ENCODE measurements around the gene SQSTM1. TPM values are rescaled to one million over a fixed set of nuclear protein-coding genes. Genes with fewer than 3 reads are reported as not detected.

Gene SQSTM1
- total RNA-seq, 2 experiments from 2014 or later = 130 to 198 TPM

DNA sequence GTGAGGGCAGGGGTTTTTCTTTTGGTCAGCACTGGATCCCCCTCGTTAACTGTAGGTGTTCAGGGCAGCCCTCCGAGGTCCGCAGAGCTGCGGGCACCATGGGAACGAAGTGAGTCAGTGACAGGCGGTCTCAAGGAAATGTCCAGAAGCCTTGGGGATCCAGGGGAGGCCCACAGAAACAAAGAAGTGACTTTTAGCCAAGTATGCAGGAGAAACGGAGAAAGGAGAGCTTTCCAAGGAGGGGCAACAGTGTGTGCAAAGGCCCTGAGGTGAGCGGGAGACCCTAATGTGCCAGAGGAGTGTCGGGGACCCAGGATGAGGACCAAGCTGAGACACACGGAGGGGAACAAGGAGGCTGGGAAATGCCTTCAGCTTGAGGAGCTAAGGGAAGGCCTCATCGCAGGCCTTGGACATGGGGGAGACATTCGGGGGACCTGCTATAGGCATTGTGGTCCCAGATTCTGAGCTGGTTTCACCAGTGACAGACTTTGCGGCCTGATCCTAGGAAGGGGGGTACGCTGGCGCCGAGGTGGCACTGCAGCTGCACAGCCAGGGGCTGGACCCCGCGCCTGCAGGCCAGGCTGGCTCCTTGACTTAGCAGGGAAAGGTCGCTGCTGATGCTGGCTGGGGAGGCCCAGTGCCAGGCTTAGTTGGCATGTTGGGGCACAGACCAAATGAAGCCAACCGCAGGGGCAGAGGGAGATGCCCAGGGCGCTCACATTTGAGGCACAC is 23.7 kb upstream of the SQSTM1 start:
- ATAC-seq (no peak), DNase-seq (no peak)
- H3K27me3 Mint-ChIP-seq = no peaks in the 10 kb centered on the region
- H3K4me3 Mint-ChIP-seq = peak overlapping the region; percentile 33
- H3K9me3 Mint-ChIP-seq (ENCODE audit: low read depth) = no peaks in the 10 kb centered on the region
- H3K36me3 Mint-ChIP-seq = peaks cover 10% of the 10 kb centered on the region
- CTCF ChIA-PET = interaction anchor here (1.3 to 5.1 kb wide), 4 partner anchors 9 to 34 kb away, joined by 5 to 49 read pairs (median 10); partner anchors contain the start of gene SQSTM1
- H3K27ac Mint-ChIP-seq = peak overlapping the region; percentile 31
- peaks cover 37% of the 10 kb centered on the region for H3K4me1 Mint-ChIP-seq

DNA sequence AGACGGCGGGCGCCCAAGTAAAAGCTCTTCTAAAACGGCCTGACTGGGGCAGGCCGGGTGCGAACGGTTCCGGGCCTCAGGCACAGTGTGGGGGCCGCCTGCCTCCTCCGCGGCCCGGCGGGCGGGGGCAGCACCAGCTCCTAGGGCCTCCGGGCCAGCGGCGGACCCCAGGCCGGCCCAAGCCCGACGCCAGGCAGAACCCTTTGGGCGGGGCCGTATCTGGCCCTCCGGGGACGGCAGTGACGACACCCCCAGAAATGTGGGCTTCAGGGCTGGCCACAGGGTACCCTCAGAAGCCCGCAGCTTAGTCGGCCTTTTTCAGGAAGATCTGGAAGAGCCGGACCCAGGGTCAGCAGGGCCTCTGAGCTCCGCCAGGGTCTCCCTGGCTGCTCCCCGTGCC is 23.0 kb upstream of the SQSTM1 start:
- Mint-ChIP-seq H3K27me3 (no peaks in the 10 kb centered on the region), H3K36me3 (peaks cover 10% of the 10 kb centered on the region), H3K27ac (no peak overlapping the region), H3K4me1 (peaks cover 38% of the 10 kb centered on the region), H3K9me3 (ENCODE audit: low read depth) (no peaks in the 10 kb centered on the region), H3K4me3 (no peak overlapping the region)
- DNase-seq = no peak
- CTCF ChIA-PET = interaction anchor here (2.5 to 5.1 kb wide), 3 partner anchors 8 to 35 kb away, joined by 9 to 49 read pairs (median 12); partner anchors contain the start of gene SQSTM1
- no peak for ATAC-seq

DNA sequence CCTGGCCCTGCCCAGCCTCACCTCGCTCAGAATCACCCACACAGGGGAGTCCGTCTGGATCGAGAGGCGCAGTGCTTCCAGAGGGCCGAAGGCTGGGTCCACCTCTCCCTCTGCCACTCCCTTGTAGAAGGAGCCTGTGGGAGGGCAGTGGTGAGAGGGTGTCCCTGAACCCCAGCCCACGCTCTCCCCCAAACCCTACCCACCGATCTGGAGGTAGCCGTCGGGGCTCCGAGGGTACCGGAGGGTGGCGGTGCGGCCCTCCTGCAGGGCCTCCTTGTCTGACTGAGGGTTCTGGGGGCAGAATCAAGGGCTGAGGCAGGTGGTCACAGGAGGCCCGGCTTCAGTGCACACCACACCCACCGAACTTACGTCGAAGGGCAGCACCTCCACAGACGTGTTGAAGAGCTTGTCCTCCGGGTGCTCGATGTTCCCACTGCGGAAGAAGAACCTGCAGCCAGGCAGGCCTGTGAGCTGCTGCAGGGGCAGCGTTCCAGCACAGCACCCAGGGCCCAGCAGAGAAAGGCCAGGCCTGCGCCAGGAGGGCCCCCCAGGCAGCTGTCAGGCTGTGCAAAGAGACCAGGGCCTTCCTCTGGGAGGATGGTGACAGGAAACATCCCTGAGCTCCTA is 22.4 kb upstream of the SQSTM1 start:
- Mint-ChIP-seq H3K4me1 (peaks cover 37% of the 10 kb centered on the region), H3K36me3 (peaks cover 10% of the 10 kb centered on the region), H3K27me3 (no peaks in the 10 kb centered on the region), H3K27ac (no peak overlapping the region), H3K9me3 (ENCODE audit: low read depth) (no peaks in the 10 kb centered on the region), H3K4me3 (no peak overlapping the region)
- DNase-seq (no peak), ATAC-seq (no peak)
- CTCF ChIA-PET = interaction anchor here (5.1 kb wide), 1 partner anchor 35 kb away, joined by 49 read pairs; no protein-coding TSS in a partner anchor

DNA sequence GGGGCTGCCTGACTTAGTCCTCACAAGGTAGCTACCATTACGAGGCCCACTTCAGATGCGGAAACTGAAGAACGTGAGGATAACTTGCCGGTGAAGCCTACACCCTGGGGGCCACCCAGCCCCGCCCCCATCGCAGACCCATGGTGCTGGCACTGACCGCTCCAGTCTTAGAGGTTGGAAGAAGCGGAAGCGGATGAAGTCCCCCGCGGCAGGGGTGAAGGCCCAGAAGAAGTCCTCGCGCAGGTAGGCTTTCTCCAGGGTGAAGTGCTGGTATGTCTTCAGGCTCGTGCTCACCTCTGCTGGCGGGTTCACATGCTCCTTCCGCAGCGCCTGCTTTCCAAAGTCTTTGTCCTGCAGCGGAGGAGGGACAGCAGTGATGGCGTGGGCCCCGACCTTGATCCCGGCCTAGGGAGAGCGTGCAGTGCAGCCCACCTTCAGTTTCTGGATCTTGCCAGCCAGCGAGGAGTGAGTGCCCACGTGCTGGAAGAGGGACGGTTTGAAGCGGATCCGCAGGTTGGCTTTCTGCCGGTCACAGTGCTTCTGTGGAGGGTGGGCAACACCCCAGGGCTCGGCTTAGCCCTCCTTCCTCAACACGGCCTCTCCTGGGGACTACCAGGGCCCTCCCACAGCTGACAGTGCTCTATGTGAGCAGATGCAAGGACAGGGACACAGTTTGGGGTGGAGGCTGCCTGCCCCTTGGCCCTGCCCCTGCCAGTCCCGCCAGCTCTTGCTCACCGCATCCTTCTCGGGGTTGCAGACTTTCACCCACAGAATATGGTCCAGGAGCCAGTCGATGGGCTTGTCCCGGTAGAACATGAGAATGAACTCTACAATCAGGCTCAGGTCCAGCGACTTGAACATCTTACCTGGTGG is 21.7 kb upstream of the SQSTM1 start:
- CTCF ChIA-PET = no interaction called here
- no peak for ATAC-seq
- peaks cover 10% of the 10 kb centered on the region for H3K36me3 Mint-ChIP-seq
- no peaks in the 10 kb centered on the region for H3K27me3 Mint-ChIP-seq
- no peak overlapping the region for H3K4me3 Mint-ChIP-seq
- H3K4me1 Mint-ChIP-seq = peaks cover 36% of the 10 kb centered on the region
- no peak for DNase-seq
- no peak overlapping the region for H3K27ac Mint-ChIP-seq
- H3K9me3 Mint-ChIP-seq (ENCODE audit: low read depth) = no peaks in the 10 kb centered on the region

DNA sequence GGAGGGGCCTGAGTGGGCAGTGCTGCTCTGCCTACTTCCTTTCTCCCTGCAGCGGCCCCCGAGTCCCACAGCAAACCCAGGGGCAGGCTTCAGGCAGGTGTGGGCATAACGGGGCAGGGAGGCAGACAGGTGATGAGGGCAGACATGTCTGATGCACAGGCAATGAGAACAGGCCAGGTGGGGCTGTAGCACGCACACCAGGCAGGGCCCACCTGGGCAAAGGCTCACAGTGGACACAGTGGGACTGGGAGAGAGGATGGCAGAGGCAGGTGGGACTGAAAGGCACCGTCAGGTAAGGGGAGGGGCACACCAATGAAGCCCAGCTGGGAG is 21.1 kb upstream of the SQSTM1 start:
- Mint-ChIP-seq H3K36me3 (peaks cover 10% of the 10 kb centered on the region), H3K27ac (no peak overlapping the region), H3K27me3 (no peaks in the 10 kb centered on the region), H3K4me3 (no peak overlapping the region), H3K4me1 (peaks cover 36% of the 10 kb centered on the region), H3K9me3 (ENCODE audit: low read depth) (no peaks in the 10 kb centered on the region)
- DNase-seq (no peak), ATAC-seq (no peak)
- CTCF ChIA-PET = interaction anchor here (2.9 kb wide), 1 partner anchor 292 kb away, joined by 11 read pairs; no protein-coding TSS in a partner anchor

DNA sequence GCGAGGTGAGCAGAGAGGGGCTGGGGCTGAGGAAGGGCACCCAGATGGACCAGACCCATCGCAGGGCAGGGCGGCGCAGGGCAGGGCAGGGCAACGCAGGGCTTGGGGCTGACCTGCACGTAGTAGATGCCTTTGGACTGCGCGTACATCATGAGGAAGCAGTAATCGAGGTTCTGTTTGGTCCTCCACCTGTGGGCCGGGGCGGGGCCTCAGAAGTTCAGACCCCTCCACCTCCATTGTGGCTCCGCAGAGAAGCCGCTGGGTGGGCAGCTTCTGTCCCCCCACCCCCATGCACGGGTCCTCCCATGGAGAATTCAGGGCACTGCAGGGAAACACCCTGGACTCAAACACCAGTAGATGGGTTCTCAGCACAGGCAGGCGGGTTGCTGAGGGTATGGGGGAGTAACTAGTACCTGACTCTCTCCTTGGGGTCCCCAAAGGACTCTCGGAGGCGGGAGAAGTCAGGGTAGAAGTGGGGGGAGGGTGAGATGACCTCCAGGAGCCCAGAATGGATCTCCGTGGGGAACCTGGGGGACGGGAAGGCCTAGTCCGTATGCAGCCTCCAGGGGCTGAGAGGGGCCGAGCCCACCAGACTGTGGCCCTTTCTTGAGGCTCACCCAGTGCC is 20.5 kb upstream of the SQSTM1 start:
- H3K4me3 Mint-ChIP-seq = no peak overlapping the region

DNA sequence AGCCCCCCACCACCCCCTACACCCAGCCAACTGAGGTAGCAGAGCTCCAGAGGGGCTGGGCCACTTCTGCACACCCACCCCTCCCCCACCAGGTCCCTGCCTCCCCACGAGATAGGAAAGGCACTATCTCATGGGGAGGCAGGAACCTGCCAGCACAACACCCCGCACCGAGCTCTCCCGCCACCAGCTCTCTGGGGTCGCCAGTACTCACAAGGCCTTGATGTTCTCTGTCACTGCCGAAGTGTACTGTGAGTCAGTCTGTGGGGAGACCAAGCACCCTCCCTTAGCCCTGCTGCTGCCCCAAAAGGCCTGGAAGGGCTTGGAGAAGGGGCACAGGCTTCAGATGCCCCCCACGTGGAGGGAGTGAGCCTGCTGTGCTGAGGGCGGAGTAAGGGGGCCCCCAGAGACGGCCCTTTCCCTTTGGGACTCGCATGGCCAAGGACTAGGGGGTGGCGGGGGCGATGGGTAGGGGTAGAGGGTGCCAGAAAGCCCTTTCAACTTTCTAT is 20.0 kb upstream of the SQSTM1 start:
- H3K4me1 Mint-ChIP-seq = peaks cover 37% of the 10 kb centered on the region
- no peaks in the 10 kb centered on the region for H3K9me3 Mint-ChIP-seq (ENCODE audit: low read depth)
- DNase-seq = no peak
- CTCF ChIA-PET = interaction anchor here (2.2 to 2.9 kb wide), 4 partner anchors 19 to 291 kb away, joined by 11 to 17 read pairs (median 12); partner anchors contain the start of gene SQSTM1
- H3K4me3 Mint-ChIP-seq = no peak overlapping the region
- H3K27ac Mint-ChIP-seq = no peak overlapping the region
- H3K36me3 Mint-ChIP-seq = peaks cover 10% of the 10 kb centered on the region
- no peak for ATAC-seq
- no peaks in the 10 kb centered on the region for H3K27me3 Mint-ChIP-seq

More for the DNA sequence above, 20.5 kb upstream of the SQSTM1 start:
- Mint-ChIP-seq H3K36me3 (peaks cover 10% of the 10 kb centered on the region), H3K4me1 (peaks cover 36% of the 10 kb centered on the region), H3K9me3 (ENCODE audit: low read depth) (no peaks in the 10 kb centered on the region), H3K27ac (no peak overlapping the region), H3K27me3 (no peaks in the 10 kb centered on the region)
- CTCF ChIA-PET = interaction anchor here (2.3 to 2.9 kb wide), 2 partner anchors 20 to 292 kb away, joined by 11 to 17 read pairs; partner anchors contain the start of gene SQSTM1
- ATAC-seq (no peak), DNase-seq (no peak)

DNA sequence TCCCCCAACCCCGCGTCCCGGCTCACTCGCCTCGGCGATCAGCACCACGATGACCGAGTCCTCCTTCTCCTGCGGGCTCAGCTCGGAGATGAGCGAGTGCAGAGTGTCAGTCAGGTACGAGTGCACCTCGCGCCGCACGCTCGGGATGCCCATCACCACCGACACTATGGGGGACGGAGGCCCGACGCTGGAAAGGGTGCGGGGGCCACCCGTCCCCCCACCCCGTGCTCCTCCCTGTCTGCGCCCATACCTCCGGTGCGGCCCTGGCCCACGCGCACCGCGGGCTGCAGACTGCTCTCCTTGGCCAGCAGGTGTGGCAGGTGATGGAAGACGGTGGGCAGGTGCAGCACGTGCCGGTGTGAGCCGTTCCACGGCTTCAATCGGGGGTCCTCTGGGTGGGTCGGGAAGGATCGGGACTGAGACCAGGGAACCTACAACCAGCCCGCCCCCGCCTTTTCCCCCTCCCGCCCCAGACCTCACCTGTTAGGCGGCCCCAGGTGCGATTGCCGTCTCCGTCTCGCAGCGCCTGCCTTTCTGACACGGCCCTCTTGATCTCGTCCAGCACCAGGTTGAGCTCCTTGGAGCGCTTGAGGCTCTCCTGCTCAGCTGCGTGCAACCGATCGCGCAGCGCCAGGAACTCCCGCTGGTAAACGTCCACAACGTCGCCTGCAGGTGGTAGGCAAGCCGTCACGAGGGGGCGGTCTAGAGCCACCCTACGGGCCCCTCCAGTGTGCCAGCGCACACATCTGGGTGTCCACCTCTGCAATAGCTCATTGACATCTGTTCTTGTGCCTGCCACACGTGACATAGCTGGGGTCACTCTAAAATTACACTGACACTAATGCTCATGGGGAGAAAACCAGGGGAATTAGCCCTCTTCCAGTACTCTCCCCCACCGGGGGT is 19.1 kb upstream of the SQSTM1 start:
- peak; percentile 49 for ATAC-seq
- CTCF ChIA-PET = interaction anchor here (0.6 to 3.1 kb wide), 32 partner anchors 8 to 1029 kb away, joined by 3 to 29 read pairs (median 4); partner anchors contain the start of genes LTC4S, SQSTM1 and TBC1D9B
- no peak overlapping the region for H3K27ac Mint-ChIP-seq
- DNase-seq = peak; percentile 88
- no peaks in the 10 kb centered on the region for H3K9me3 Mint-ChIP-seq (ENCODE audit: low read depth)
- peaks cover 10% of the 10 kb centered on the region for H3K36me3 Mint-ChIP-seq
- H3K4me3 Mint-ChIP-seq = no peak overlapping the region
- H3K4me1 Mint-ChIP-seq = peaks cover 36% of the 10 kb centered on the region
- H3K27me3 Mint-ChIP-seq = no peaks in the 10 kb centered on the region

DNA sequence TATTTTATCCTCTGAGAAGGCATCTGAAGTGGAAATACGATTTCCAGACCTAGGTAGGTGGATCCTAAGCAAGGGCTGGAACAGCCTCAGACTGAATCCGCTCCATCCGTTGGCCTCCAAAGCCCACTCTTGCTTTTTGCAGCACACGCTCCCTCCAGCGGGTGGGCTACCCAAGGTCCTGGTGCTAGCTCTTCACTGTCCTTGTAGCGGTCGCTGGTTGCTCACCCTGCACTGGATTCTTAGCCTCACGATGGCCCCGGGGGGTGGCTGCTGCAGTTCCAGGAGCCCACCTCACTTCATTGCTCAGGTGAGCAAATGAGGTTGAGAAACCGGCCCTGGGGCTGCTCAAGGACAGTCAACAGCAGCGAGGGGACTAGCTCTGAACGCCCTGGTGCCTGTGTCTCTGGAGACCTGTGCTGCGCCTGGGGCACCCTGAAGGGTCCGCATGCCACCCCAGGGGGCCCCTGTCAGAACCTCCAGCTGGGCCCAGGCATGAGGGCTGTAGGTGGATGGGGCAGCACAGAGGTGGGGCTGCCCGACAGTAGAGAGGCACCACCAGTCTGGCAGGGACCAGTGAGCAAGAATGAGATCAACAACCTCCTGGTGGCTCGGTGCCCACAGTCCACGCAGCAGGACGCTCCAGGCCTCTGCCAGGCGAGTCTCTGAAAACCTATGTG is 18.4 kb upstream of the SQSTM1 start:
- peaks cover 31% of the 10 kb centered on the region for H3K4me1 Mint-ChIP-seq

DNA sequence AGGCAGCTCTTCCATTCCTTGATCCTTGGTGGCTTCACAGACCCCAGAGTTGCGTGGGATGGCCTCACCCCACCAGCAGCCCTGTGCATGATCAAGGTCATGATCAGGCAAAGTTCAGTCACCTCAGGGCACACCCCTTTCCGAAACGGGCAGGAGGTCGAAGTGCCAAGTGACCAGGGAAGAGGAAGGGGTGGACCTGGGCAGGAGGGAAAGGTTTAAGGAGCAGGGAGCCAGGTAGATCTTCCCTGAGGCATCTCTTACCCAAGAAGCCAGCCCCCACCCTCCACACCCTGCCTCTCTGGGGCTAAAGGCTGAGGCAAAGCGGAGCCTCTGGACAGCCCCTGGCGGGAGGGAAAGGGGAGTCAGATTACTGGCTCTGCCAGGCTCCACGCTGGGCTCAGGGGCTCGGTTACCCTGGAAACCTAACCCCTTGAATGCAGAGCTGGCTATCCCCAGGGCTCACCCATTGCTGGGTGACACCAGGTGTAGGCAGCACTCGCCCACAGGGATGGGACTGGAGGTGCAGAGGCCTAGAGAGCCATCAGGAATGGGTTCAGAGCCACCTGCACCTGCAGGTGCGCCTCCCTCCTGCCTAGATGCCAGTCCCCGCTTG is 17.6 kb upstream of the SQSTM1 start:
- peaks cover 9% of the 10 kb centered on the region for H3K36me3 Mint-ChIP-seq
- H3K9me3 Mint-ChIP-seq (ENCODE audit: low read depth) = no peaks in the 10 kb centered on the region
- H3K4me3 Mint-ChIP-seq = no peak overlapping the region
- no peak for DNase-seq
- H3K27me3 Mint-ChIP-seq = no peaks in the 10 kb centered on the region
- H3K27ac Mint-ChIP-seq = peak overlapping the region; percentile 17
- ATAC-seq = no peak
- CTCF ChIA-PET = interaction anchor here (1.1 to 3.1 kb wide), 10 partner anchors 10 to 113 kb away, joined by 3 to 12 read pairs (median 8); partner anchors contain the start of gene LTC4S
- peaks cover 31% of the 10 kb centered on the region for H3K4me1 Mint-ChIP-seq

More for the DNA sequence above, 18.4 kb upstream of the SQSTM1 start:
- no peak for DNase-seq
- CTCF ChIA-PET = interaction anchor here (0.6 to 3.1 kb wide), 32 partner anchors 9 to 1028 kb away, joined by 3 to 29 read pairs (median 4); partner anchors contain the start of genes LTC4S, SQSTM1 and TBC1D9B
- Mint-ChIP-seq H3K27me3 (no peaks in the 10 kb centered on the region), H3K27ac (no peak overlapping the region), H3K36me3 (peaks cover 10% of the 10 kb centered on the region), H3K4me3 (no peak overlapping the region), H3K9me3 (ENCODE audit: low read depth) (no peaks in the 10 kb centered on the region)
- no peak for ATAC-seq
